ENCODE data around the gene SELENOW.

- TF ChIP-seq CTCF (conservative IDR thresholded peaks at IDR 0.05; ENCODE audit: low read depth, low read length) (no peak), POLR2A (IDR thresholded peaks at IDR 0.05; ENCODE audit: low read depth, low read length) (no peak)
Observed at GRCh38 chr19:47735131-47735530, 43.4 kb upstream of the SELENOW start.

Data from IMR-90 (cell line).